GM21825 (cell line): Measurements from ENCODE around the gene CHID1.

ENCODE experiments used
- ATAC-seq: cut with Tn5 transposase; IDR thresholded peaks from one replicate; pipeline ENCODE4 v1.9.1; 2021; ENCODE audit warnings: mild to moderate bottlenecking, moderate library complexity; ENCODE audit not compliant: unreplicated experiment

CHID1 gene

DNA sequence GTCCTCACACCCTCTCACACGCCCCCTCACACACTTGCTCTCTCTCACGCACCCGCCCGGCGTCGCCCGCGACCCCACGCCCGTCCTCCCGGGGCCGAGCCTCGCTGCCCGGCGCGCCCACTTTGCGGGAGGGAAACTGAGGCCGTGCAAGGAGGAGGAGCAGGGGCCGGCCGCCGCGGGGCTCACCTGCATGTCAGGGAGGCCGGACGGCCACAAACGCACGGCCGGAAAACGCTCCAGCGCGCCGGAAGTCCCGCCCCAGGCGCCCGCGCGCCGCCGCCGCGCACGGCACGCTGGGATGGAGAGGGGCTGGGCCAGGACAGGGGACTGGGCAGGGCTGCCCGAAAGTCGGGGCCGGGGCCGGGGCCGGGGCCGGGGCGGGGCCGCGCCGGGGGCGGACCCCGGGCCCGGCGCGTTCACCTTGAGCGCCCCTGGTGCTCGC is at the start of gene CHID1:
Gene CHID1, minus strand, starts transcription at position 222 of the 442 bp plus-strand sequence. CDS start 5,994 bp downstream, outside the sequence.
- peak; percentile 87 for ATAC-seq

DNA sequence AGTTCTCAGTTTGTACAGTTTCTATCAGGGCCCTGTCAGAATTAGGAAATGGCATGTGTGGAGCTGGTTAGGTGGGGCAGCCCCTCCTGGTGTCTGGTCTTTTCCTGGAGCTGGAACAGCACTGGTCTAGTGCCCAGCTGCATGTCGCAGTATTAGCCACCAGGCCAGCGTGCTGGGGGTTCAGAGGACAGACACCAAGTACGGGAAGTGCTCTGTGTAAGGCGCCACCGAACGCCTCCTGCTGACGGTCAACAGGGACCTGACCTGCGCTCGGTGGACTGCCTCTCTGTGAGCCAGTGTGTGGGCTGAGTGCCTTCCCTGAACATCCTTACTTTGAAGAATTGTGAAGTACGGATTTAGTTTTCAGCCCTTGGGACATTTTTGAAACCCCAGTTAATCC is 49.0 kb upstream of the CHID1 start:
- ATAC-seq: no peak

DNA sequence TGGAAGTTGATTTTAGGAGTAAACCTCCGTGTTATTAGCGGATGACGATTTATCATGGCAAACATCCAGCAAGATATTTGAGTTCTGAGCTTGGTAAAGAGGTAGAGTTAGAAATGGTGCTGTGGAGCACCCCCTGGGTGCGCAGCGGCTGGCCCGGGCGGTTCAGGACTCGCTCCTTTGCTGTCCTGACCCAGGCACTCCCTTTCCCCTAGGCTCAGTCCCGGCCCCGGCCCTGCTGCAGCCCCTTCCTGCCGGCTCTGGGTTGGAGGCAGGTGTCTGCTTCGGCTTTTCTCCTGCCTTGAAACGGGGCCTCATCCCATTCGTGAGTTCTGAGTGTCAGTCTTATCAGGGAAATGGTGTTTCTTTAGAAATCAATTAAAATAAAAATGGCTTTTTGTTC is 48.4 kb upstream of the CHID1 start:
- no peak for ATAC-seq

DNA sequence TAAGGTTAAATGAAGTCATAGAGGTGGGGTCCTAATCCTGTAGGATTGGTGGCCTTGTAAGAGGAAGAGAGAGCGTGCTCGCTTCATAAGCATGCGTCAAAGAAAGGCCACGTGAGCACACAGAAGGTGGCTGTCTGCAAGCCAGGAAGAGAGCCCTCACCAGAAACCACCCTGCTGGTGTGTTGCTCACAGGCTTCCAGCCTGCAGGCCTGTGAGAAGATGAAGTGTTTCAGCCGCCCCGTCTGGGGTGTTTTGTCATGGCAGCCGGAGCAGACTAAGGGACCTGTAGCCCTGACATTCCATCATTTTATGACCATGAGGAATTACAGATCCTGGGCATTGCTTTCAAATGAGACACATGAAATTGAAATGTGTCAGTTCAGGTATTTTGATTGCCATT is 47.5 kb upstream of the CHID1 start:
- ATAC-seq: no peak

- ATAC-seq: no peak
Measured at GRCh38 chr11:957212-957920, 46.8 kb upstream of the CHID1 start.

DNA sequence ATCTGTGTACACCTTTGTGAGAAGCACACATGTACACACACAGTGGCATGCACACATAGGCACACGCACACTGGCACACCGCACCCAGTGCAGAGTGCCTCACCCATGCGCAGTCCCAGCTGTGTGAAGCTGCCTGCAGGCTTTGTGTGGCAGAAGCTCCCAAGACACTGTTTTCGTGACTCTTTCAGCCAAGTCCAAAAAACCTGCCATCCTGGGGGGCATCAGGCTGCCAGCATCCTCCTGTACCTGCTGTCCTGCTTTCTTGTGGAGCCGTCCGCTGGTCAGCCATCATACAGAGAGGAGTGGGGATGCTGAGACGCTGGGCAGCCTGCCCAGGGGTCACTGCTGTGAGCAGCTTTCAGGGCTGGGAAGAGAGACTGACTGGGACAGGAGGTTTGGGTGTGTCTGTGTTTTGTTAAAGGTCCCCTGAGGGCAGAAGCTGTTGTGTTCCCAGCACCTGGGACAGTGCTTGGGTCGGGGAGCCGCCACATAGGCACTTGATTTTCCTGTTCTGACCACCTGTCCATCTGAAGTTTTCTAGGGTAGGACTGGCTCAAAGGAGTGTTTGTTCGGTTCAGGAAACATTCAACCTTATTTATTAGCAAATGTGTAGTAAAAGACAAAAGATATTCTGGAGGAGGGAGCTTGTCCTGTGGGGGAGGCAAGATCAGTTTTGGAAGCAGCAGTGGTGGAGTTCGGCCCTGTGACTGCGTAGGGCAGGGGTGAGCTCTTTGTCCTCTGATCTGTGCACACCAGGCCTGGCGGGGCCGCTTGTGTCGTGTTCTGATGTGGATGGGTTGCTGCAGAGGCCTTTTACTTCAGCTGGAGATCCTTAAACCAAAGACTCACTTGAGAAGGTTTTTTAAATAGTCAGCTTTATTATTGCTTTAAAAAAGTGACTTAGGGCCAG is 44.8 kb upstream of the CHID1 start:
- ATAC-seq: no peak

DNA sequence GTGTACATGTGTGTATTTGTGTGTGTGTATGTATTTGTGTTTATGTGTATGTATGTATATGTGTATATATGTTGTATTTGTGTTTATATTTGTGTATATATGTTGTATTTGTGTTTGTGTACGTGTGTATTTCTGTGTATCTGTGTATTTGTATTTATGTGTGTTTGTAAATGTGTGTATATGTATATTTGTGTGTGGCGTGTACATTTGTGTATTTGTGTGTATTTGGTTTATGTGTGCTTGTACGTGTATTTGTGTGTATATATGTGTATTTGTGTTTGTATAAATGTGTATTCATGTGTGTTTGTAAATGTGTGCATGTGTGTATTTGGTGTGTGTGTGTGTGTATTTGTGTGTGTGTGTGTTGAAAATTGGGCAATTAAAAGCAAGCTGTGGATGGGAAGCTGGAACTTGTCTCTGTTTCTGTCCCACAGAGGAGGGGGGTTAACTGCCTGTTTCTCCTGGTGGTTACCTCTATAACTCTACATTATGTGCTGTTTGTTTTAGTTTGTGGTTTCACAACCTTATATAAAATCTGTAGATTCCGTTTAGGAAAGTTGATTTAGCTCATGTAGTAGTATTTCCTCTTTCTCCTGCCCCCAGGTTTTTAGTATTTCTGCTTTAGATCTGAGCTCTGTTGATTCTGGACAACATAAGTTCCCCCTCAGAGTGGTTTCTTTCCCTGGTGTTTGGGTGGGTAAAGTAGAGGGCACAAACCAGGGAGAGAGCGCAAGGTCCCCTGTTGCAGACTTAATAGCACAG is 44.0 kb upstream of the CHID1 start:
- no peak for ATAC-seq

DNA sequence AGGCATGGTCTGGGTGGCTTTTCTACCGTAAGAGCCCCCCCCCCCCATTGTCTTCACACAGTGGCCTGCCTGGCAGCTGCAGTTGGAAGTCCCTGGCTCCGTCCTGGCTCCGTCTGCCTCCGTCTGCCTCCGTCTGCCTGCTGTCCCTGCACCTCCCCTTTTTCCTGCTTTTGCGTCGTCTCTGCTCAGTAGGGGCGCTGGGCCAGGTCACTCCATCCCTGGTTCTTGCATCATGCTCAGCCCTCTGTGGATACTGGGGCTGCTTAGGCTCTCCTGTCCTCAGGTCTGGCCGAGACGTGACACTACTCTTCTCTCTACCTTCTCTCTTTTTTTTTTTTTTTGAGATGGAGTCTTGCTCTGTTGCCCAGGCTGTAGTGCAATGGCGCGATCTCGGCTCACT is 42.9 kb upstream of the CHID1 start:
- ATAC-seq: no peak

- ATAC-seq: no peak
Measured at GRCh38 chr11:952406-953385, 42.1 kb upstream of the CHID1 start.

- no peak for ATAC-seq
Measured at GRCh38 chr11:951507-951906, 40.9 kb upstream of the CHID1 start.

DNA sequence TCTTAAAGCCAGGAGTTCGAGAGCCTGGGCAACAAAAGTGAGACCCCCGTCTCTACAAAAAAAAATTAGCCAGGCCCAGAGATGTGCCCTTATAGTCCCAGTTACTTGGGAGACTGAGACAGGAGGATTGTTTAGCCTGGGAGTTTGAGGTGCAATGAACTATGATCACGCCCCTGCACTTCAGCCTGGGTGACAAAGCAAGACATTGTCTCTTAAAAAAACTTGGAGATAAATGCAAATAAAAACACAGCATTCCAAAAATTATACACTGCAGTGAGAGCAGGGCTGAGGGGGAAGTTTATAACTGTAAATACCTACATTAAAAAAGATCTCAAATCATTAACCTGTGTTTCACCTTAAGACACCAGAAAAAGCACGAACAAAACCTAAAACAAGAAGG is 37.1 kb upstream of the CHID1 start:
- no peak for ATAC-seq

DNA sequence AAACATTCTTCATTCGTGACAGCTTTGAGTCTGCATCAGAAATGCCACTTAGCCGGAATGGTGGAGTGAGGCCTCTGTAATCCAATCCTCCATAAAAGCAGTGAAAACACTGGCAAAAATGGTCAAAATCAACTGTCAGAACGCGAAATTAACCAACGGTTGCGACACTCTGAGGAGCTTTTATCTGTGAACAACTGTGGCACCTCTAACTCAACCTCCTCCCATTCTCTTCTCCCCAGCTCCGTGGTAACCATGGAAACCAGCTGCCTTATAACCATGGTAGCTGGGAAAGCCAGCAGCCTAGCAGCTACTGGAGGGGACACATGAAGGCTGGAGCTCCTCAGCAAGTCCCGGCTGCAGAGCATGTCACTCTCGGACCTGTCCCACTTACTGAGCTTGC is 35.4 kb upstream of the CHID1 start:
- ATAC-seq: no peak

- ATAC-seq: no peak
Measured at GRCh38 chr11:944711-945470, 34.3 kb upstream of the CHID1 start.

DNA sequence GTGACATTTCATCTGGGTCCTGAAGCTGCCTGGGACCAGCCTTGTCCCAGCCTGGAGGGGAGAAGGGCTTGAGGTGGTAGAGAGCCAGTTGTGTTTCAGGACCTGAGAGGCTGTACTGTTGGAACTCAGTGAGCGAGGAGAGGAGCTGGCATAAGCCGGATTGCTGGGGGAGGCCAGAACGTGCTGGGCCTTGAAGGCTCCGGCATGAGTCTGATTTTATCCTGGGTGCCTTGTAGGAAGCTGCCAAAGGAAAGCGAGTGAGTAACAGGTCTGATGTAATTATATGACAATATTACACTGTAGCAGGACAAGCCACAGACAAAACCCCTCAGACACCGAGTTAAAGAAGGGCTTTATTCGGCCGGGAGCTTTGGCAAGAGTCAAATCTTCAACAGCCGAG is 32.2 kb upstream of the CHID1 start:
- no peak for ATAC-seq

DNA sequence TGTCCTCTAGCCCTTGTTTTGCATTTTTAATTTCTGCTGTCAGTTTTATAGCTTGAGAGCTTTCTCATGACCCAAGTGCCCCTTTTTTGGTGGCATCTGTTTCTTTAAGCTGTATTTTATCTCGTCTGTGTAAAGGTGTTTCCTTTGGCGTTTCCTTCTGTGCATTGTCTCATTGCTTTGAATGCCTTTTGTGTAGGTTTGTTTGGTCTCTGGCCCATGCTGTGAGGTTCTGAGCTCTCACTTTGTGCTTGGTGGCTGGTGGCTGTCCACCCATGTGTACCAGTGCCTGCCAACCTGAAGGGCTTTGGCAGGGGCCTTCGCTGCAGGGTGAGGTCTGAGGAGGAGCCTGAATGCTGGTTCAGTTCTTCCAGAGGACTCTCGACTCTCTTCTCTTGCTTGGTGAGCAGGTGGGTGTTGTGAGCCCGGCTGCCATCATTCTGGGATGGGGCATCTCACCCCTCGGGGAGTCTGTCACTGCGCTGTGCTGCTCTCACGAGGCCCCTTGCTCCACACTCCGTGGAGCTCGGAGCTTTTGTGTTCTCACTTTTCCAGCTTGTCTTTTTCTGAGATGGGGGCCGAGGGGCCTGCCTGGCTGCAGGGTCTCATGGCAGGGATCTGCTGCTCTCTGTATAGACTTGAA is 30.0 kb upstream of the CHID1 start:
- no peak for ATAC-seq

DNA sequence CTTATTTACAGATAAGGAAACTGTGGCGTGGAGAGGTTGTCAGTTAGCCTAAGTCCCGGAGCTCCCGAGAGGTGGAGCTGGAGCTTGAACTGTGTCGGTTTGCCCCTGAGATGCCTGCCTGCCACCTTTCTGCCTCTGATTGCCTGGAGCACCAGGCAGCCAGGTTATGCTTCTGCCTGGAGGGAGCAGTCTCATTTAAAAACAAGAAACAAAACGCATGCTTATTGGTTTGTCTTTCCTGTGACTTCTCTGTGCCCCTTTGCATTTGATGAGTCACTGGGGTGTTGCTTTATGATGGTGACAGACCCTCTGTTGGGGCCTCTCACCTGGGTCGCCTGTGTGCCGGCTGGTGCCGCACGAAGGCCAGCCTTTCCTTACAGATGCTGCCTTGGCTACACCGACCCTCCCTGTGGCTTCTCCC is 27.2 kb upstream of the CHID1 start:
- ATAC-seq: no peak

DNA sequence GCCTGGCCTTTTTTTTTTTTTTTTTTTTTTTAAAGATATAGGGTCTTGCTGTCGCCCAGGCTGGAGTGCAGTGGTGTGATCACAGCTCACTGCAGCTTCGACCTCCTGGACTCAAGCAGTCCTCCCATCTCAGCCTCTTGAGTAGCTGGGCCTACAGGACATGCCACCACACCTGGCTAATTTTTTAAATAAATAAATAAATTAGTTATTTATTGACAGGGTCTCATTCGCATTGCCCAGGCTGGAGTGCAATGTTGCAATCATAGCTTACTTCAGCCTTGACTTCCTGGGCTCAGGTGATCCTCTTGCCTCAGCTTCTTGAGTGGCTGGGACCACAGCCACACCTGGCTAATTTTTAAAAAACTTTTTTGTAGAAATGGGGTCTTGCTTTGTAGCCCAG is 25.6 kb upstream of the CHID1 start:
- ATAC-seq: no peak

- no peak for ATAC-seq
Measured at GRCh38 chr11:934527-934926, 23.9 kb upstream of the CHID1 start.

DNA sequence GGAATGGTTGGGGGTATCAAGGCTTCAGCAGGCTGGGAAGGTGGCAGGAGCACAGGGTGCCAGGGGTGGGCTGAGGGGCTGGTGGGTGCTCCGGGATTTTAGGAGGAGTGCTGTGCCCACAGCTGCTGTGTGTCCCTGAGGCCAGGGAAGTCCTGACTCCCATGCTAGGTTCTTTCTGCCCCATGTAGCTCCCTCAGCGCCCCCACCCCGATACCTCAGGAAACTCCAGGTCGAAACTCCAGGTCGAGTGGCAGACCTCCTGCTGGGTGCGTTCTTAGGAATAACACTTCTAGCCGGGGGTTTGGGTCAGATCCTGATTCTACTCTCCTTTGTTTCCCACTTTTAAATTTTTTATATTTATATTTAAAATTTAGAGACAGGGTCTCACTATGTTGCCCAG is 23.3 kb upstream of the CHID1 start:
- ATAC-seq: no peak
